CD4-positive, CD25-positive, alpha-beta regulatory T cell (primary cell): ENCODE measurements around the gene UBXN6. TPM values are rescaled to one million over a fixed set of nuclear protein-coding genes. Genes with fewer than 3 reads are reported as not detected.

ENCODE experiments used
- ATAC-seq, 2 donors: fragments of 150-1000 bp; cut with Tn5 transposase; one replicate each; pipeline ENCODE4 v1.10.0; 2021; ENCODE audit warnings: low read depth in 2 of 2, moderate number of reproducible peaks in 2 of 2, moderate library complexity in 1 of 2
- DNase-seq, 3 donors: peaks; one replicate each; pipeline versions ENCODE4 v3.0.0 to v3.0.0-alpha.2; 2012 to 2022; ENCODE audit warnings: mixed read lengths in 1 of 3
- H3K27ac ChIP-seq: one replicate; pipeline ENCODE4 v1.7.0; 2013; ENCODE audit warnings: mild to moderate bottlenecking, low read length; ENCODE audit not compliant: insufficient read depth, poor library complexity, severe bottlenecking
- H3K27me3 ChIP-seq: one replicate; pipeline ENCODE4 v1.7.0; 2013; ENCODE audit warnings: low read length; ENCODE audit not compliant: control insufficient read depth, insufficient read depth
- H3K36me3 ChIP-seq: one replicate; pipeline ENCODE4 v1.7.0; 2013; ENCODE audit warnings: mild to moderate bottlenecking, low read length, moderate library complexity; ENCODE audit not compliant: control insufficient read depth, insufficient read depth
- H3K4me1 ChIP-seq: 2 replicates; pipeline ENCODE4 v1.7.0; 2013; ENCODE audit warnings: mild to moderate bottlenecking, low read length; ENCODE audit not compliant: insufficient read depth, control insufficient read depth, poor library complexity, severe bottlenecking
- H3K4me3 ChIP-seq: one replicate; pipeline ENCODE4 v1.7.0; 2013; ENCODE audit warnings: low read depth, mild to moderate bottlenecking, low read length, moderate library complexity
- H3K9me3 ChIP-seq, 2 experiments: 1 replicate in 1 of 2; 2 replicates in 1 of 2; pipeline ENCODE4 v1.7.0; 2013; ENCODE audit warnings: low read length in 2 of 2, mild to moderate bottlenecking in 1 of 2, moderate library complexity in 1 of 2; ENCODE audit not compliant: control insufficient read depth in 2 of 2
- H3K27ac Mint-ChIP-seq, 3 donors: one replicate each; pipeline ENCODE4 v1.8.0; 2020 to 2022; ENCODE audit warnings: mild to moderate bottlenecking in 3 of 3, mixed read lengths in 3 of 3, moderate library complexity in 2 of 3
- H3K27me3 Mint-ChIP-seq: one replicate; pipeline ENCODE4 v1.8.0; 2022; ENCODE audit warnings: mild to moderate bottlenecking, mixed read lengths
- H3K36me3 Mint-ChIP-seq: one replicate; pipeline ENCODE4 v1.8.0; 2020; ENCODE audit warnings: mixed read lengths
- H3K4me1 Mint-ChIP-seq, 4 donors: one replicate each; pipeline ENCODE4 v1.8.0; 2020 to 2022; ENCODE audit warnings: mixed read lengths in 4 of 4, mild to moderate bottlenecking in 1 of 4
- H3K4me3 Mint-ChIP-seq, 4 donors: one replicate each; pipeline ENCODE4 v1.8.0; 2020 to 2022; ENCODE audit warnings: mild to moderate bottlenecking in 4 of 4, mixed read lengths in 4 of 4, moderate library complexity in 3 of 4
- H3K9me3 Mint-ChIP-seq, 7 donors: one replicate each; pipeline ENCODE4 v1.8.0; 2020 to 2022; ENCODE audit warnings: mixed read lengths in 7 of 7, mild to moderate bottlenecking in 3 of 7, moderate library complexity in 2 of 7
- polyA plus RNA-seq, 4 donors: library from polyadenylated mRNA; unstranded; fragments of 300-500 nt; fragmentation: Illumina TruSeq; gene quantifications; one replicate each; pipeline ENCODE4 v1.2.3, GENCODE V29; 2021
- total RNA-seq: library from RNA; stranded (reverse); gene quantifications from one replicate; pipeline ENCODE4 v1.2.3, GENCODE V29; 2022

The UBXN6 gene
- total and polyA plus RNA-seq, 5 donors from 2014 or later, result 4.6 to 54.2 (median 5.1) TPM

- DNase-seq, result peak in 1 of 3 donors; percentile 39
- no peak for ATAC-seq
- Mint-ChIP-seq H3K4me3 (peak overlapping the region; percentile 25 to 81 (median 72)), H3K9me3 (no peaks in the 10 kb centered on the region), H3K4me1 (peaks cover 0 to 31% (median 7%) of the 10 kb centered on the region in 4 donors), H3K36me3 (peaks cover 10% of the 10 kb centered on the region), H3K27ac (peak overlapping the region in 1 of 3 donors; percentile 62), H3K27me3 (no peaks in the 10 kb centered on the region)
- Histone ChIP-seq H3K4me3 (no peak overlapping the region), H3K9me3 (no peaks in the 10 kb centered on the region), H3K27ac (no peak overlapping the region), H3K36me3 (peaks cover 18% of the 10 kb centered on the region), H3K4me1 (peaks cover 30% of the 10 kb centered on the region), H3K27me3 (no peaks in the 10 kb centered on the region)
Measured at GRCh38 chr19:4474514-4475022, 17.0 kb upstream of the UBXN6 start.

- H3K4me3 ChIP-seq, result no peak overlapping the region
- no peak for ATAC-seq
- H3K4me1 Mint-ChIP-seq, result peaks cover 0 to 33% (median 7%) of the 10 kb centered on the region in 4 donors
- DNase-seq, result no peak
- H3K4me1 ChIP-seq, result peaks cover 30% of the 10 kb centered on the region
- H3K36me3 ChIP-seq, result peaks cover 16% of the 10 kb centered on the region
- no peaks in the 10 kb centered on the region for H3K27me3 ChIP-seq
- peaks cover 10% of the 10 kb centered on the region for H3K36me3 Mint-ChIP-seq
- H3K27ac Mint-ChIP-seq, result peak overlapping the region in 2 of 3 donors; percentile 62 to 69
- no peaks in the 10 kb centered on the region for H3K27me3 Mint-ChIP-seq
- H3K9me3 Mint-ChIP-seq, result no peaks in the 10 kb centered on the region
- no peaks in the 10 kb centered on the region for H3K9me3 ChIP-seq
- H3K4me3 Mint-ChIP-seq, result peak overlapping the region; percentile 25 to 81 (median 72)
- no peak overlapping the region for H3K27ac ChIP-seq
Measured at GRCh38 chr19:4473763-4474513, 16.3 kb upstream of the UBXN6 start.

DNA sequence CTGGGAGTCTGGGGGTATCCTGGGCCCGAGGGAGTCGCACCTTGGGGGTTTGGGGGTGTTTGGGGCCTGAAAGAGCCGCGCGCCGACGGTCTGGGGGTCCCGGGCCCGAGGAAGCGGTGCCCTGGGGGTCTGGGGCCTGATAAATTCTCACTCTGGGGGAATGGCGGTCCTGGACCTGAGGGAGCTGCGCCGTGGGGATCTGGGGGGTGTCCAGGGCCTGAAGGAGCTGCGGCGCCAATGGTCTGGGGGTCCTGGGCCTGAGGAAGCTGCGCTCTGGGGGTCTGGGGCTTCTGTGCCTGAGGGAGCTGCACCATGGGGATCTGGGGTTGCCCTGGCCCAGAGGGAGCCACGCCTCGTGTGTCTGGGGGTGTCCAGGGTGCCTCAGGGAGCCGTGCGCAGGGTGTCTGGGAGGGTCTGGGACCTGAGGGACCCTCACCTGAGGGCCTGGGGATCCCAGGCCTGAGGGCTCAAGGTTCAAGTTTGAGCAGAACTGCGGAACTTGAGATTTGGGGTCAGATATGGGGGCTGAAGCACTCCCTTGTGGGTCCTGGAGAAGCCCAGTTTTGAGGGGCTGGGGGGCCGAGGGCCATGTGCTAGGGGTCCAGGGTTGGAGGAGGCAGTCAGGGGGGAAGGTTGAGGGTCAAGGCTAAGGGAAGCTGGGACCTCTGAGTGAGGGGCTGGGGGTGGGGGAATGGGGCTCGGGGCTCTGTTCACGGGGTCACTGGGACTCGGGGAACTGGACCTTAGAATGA, 15.6 kb upstream of the UBXN6 start:
- Histone ChIP-seq H3K9me3 (no peaks in the 10 kb centered on the region), H3K4me3 (no peak overlapping the region), H3K27me3 (no peaks in the 10 kb centered on the region), H3K36me3 (peaks cover 12% of the 10 kb centered on the region), H3K4me1 (peaks cover 30% of the 10 kb centered on the region), H3K27ac (peak overlapping the region; percentile 1)
- ATAC-seq (no peak), DNase-seq (no peak)
- Mint-ChIP-seq H3K4me3 (peak overlapping the region in 3 of 4 donors; percentile 76 to 79 (median 76)), H3K27me3 (no peaks in the 10 kb centered on the region), H3K9me3 (no peaks in the 10 kb centered on the region), H3K27ac (no peak overlapping the region), H3K36me3 (peaks cover 10% of the 10 kb centered on the region), H3K4me1 (peaks cover 0 to 33% (median 7%) of the 10 kb centered on the region in 4 donors)

- Mint-ChIP-seq H3K4me3 (peak within 1 kb of the TSS in 3 of 4 donors; percentile 70 to 79 (median 76)), H3K36me3 (peaks cover 8% of the 10 kb centered on the region), H3K4me1 (peaks cover 0 to 31% (median 7%) of the 10 kb centered on the region in 4 donors), H3K9me3 (no peaks in the 10 kb centered on the region), H3K27ac (no peak within 1 kb of the TSS), H3K27me3 (no peaks in the 10 kb centered on the region)
- Histone ChIP-seq H3K27ac (peak within 1 kb of the TSS; percentile 83), H3K36me3 (peaks cover 10% of the 10 kb centered on the region), H3K27me3 (no peaks in the 10 kb centered on the region), H3K9me3 (no peaks in the 10 kb centered on the region), H3K4me1 (peaks cover 30% of the 10 kb centered on the region), H3K4me3 (peak within 1 kb of the TSS; percentile 92)
- ATAC-seq (no peak), DNase-seq (no peak)
Measured at GRCh38 chr19:4472174-4472974, 14.8 kb upstream of the UBXN6 start, which contains the start of gene HDGFL2. Gene HDGFL2 (plus strand): TSS chr19:4472297. CDS start chr19:4472351, 54 bp downstream.

GRCh38 chr19:4471403-4472173, 14.0 kb upstream of the UBXN6 start:
- H3K4me3 ChIP-seq, result peak overlapping the region; percentile 92
- H3K9me3 ChIP-seq, result no peaks in the 10 kb centered on the region
- no peaks in the 10 kb centered on the region for H3K27me3 ChIP-seq
- H3K4me1 ChIP-seq, result peaks cover 30% of the 10 kb centered on the region
- peak; percentile 85 to 86 for ATAC-seq
- Mint-ChIP-seq H3K27ac (no peak overlapping the region), H3K4me1 (peaks cover 0 to 30% (median 7%) of the 10 kb centered on the region in 4 donors), H3K36me3 (peaks cover 3% of the 10 kb centered on the region), H3K27me3 (no peaks in the 10 kb centered on the region), H3K9me3 (no peaks in the 10 kb centered on the region), H3K4me3 (no peak overlapping the region)
- peak; percentile 97 to 100 (median 99) for DNase-seq
- H3K36me3 ChIP-seq, result peaks cover 3% of the 10 kb centered on the region
- peak overlapping the region; percentile 83 for H3K27ac ChIP-seq

- Histone ChIP-seq H3K9me3 (no peaks in the 10 kb centered on the region), H3K36me3 (no peaks in the 10 kb centered on the region), H3K4me1 (peaks cover 10% of the 10 kb centered on the region), H3K27ac (no peak overlapping the region), H3K27me3 (no peaks in the 10 kb centered on the region), H3K4me3 (no peak overlapping the region)
- Mint-ChIP-seq H3K36me3 (no peaks in the 10 kb centered on the region), H3K27ac (no peak overlapping the region), H3K27me3 (no peaks in the 10 kb centered on the region), H3K4me1 (peaks cover 0 to 8% (median 4%) of the 10 kb centered on the region in 4 donors), H3K4me3 (no peak overlapping the region), H3K9me3 (no peaks in the 10 kb centered on the region)
- DNase-seq (no peak), ATAC-seq (no peak)
Measured at GRCh38 chr19:4467835-4468234, 10.2 kb upstream of the UBXN6 start.
